ENCODE measurements around the gene FAR1.

The FAR1 gene

DNA sequence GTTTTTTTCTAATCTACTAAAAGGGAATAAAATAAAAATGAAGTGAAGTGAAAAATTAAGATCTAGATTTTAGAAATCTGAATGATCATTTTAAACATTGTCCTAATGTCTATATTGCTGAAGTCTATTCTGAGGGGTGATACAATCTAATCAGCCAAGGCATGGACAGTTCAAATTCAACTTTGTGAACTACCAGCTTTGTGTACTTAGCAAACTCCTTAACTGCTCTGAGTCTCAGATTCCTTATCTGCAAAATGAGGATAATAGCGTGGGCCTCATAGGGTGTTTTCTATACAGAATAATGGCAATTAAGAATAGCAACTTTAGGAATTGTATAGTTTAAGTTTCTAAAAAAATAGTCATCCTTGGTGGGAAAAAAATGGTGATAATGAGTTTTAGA is 31.4 kb downstream of the FAR1 start:
- H4K20me1 ChIP-seq (ENCODE audit: control insufficient read depth, insufficient read depth, low read depth, low read length) = no peaks in the 10 kb centered on the region
- H3K4me3 ChIP-seq (ENCODE audit: low read length) = no peak overlapping the region
- peaks cover 4% of the 10 kb centered on the region; the same call in 1 of the 2 replicates for H3F3A ChIP-seq (ENCODE audit: control insufficient read depth, insufficient read depth)
- H3K9me2 ChIP-seq (replicated peaks; ENCODE audit: control insufficient read depth, low read length) = no peaks in the 10 kb centered on the region
- H3K27me3 ChIP-seq (ENCODE audit: control insufficient read depth, low read length) = no peaks in the 10 kb centered on the region
- no peaks in the 10 kb centered on the region for H3K9me3 ChIP-seq (ENCODE audit: control insufficient read depth, insufficient read depth, low read length)
- H3K36me3 ChIP-seq (ENCODE audit: control insufficient read depth, low read length) = peaks cover 76% of the 10 kb centered on the region
- H3K27ac ChIP-seq (ENCODE audit: low read depth, low read length) = no peak overlapping the region
- no peaks in the 10 kb centered on the region for H3K4me1 ChIP-seq (ENCODE audit: control insufficient read depth, low read length)
- TF ChIP-seq, protein P1, sequence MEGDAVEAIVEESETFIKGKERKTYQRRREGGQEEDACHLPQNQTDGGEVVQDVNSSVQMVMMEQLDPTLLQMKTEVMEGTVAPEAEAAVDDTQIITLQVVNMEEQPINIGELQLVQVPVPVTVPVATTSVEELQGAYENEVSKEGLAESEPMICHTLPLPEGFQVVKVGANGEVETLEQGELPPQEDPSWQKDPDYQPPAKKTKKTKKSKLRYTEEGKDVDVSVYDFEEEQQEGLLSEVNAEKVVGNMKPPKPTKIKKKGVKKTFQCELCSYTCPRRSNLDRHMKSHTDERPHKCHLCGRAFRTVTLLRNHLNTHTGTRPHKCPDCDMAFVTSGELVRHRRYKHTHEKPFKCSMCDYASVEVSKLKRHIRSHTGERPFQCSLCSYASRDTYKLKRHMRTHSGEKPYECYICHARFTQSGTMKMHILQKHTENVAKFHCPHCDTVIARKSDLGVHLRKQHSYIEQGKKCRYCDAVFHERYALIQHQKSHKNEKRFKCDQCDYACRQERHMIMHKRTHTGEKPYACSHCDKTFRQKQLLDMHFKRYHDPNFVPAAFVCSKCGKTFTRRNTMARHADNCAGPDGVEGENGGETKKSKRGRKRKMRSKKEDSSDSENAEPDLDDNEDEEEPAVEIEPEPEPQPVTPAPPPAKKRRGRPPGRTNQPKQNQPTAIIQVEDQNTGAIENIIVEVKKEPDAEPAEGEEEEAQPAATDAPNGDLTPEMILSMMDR (IDR thresholded peaks at IDR 0.05; ENCODE audit: low read depth, low read length, poor library complexity, severe bottlenecking) = no peak
- no peak for TF ChIP-seq EZH2phosphoT487 (IDR thresholded peaks at IDR 0.05; ENCODE audit: borderline replicate concordance, low read length)
- H3K4me2 ChIP-seq (ENCODE audit: low read length) = no peak overlapping the region
- H3K79me2 ChIP-seq (ENCODE audit: control insufficient read depth, low read length) = peaks cover 9% of the 10 kb centered on the region

GRCh38 chr11:13701506-13701905 is 33.0 kb downstream of the FAR1 start:
- no peaks in the 10 kb centered on the region for H3K27me3 ChIP-seq (ENCODE audit: control insufficient read depth, low read length)
- peaks cover 73% of the 10 kb centered on the region for H3K36me3 ChIP-seq (ENCODE audit: control insufficient read depth, low read length)
- H3K4me1 ChIP-seq (ENCODE audit: control insufficient read depth, low read length) = no peaks in the 10 kb centered on the region
- H3K4me3 ChIP-seq (ENCODE audit: low read length) = no peak overlapping the region
- peaks cover 3% of the 10 kb centered on the region; the same call in 1 of the 2 replicates for H3K79me2 ChIP-seq (ENCODE audit: control insufficient read depth, low read length)
- H3K4me2 ChIP-seq (ENCODE audit: low read length) = no peak overlapping the region
- TF ChIP-seq, protein P1 (IDR thresholded peaks at IDR 0.05; ENCODE audit: low read depth, low read length, poor library complexity, severe bottlenecking) = no peak
- no peak for TF ChIP-seq EZH2phosphoT487 (IDR thresholded peaks at IDR 0.05; ENCODE audit: borderline replicate concordance, low read length)
- no peaks in the 10 kb centered on the region for H3K9me3 ChIP-seq (ENCODE audit: control insufficient read depth, insufficient read depth, low read length)
- no peaks in the 10 kb centered on the region for H4K20me1 ChIP-seq (ENCODE audit: control insufficient read depth, insufficient read depth, low read depth, low read length)
- H3K9me2 ChIP-seq (replicated peaks; ENCODE audit: control insufficient read depth, low read length) = no peaks in the 10 kb centered on the region
- H3K27ac ChIP-seq (ENCODE audit: low read depth, low read length) = no peak overlapping the region
- peaks cover 4% of the 10 kb centered on the region; the same call in 1 of the 2 replicates for H3F3A ChIP-seq (ENCODE audit: control insufficient read depth, insufficient read depth)

DNA sequence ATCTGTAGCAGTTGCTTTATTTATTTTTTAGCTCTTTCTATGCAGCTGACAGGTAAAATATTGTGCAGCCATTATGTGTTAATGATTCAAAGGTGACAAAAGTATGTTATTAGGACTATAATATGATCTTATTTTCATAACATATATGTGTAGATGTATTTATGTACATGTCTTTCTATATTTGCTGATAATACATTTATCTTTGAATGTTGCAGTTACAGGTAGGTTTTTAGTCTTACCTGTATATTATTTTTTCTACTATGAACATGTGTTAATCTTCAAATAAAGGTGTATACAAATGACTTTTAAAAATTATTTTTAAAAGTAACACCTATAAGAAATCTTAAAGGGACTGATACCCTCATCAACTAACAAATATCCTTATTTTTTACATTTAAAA is 33.6 kb downstream of the FAR1 start:
- Histone ChIP-seq H4K20me1 (ENCODE audit: control insufficient read depth, insufficient read depth, low read depth, low read length) (no peaks in the 10 kb centered on the region), H3K27ac (ENCODE audit: low read depth, low read length) (no peak overlapping the region), H3F3A (ENCODE audit: control insufficient read depth, insufficient read depth) (peaks cover 7% of the 10 kb centered on the region; the same call in 1 of the 2 replicates), H3K27me3 (ENCODE audit: control insufficient read depth, low read length) (no peaks in the 10 kb centered on the region), H3K4me1 (ENCODE audit: control insufficient read depth, low read length) (no peaks in the 10 kb centered on the region), H3K9me2 (replicated peaks; ENCODE audit: control insufficient read depth, low read length) (no peaks in the 10 kb centered on the region), H3K36me3 (ENCODE audit: control insufficient read depth, low read length) (peaks cover 73% of the 10 kb centered on the region), H3K79me2 (ENCODE audit: control insufficient read depth, low read length) (peaks cover 3% of the 10 kb centered on the region; the same call in 1 of the 2 replicates), H3K4me2 (ENCODE audit: low read length) (no peak overlapping the region), H3K4me3 (ENCODE audit: low read length) (no peak overlapping the region), H3K9me3 (ENCODE audit: control insufficient read depth, insufficient read depth, low read length) (no peaks in the 10 kb centered on the region)
- TF ChIP-seq EZH2phosphoT487 (IDR thresholded peaks at IDR 0.05; ENCODE audit: borderline replicate concordance, low read length) = no peak
- TF ChIP-seq, protein P1 (IDR thresholded peaks at IDR 0.05; ENCODE audit: low read depth, low read length, poor library complexity, severe bottlenecking) = no peak
